GM12878 (cell line): ENCODE measurements around the gene IFT52.

Source experiments
- CEBPB ChIP-seq, 2 experiments: fragments of 150-350 bp in 1 of 2; IDR thresholded peaks; 2 replicates each; pipeline ENCODE4 v1.6.1; 2012 to 2014; ENCODE audit warnings: low read depth in 2 of 2, low read length in 2 of 2, borderline replicate concordance in 1 of 2, inconsistent platforms in 1 of 2
- LARP7 ChIP-seq: fragments of 450-650 bp; IDR thresholded peaks from 2 replicates; pipeline ENCODE4 v1.6.1; 2017; ENCODE audit warnings: mild to moderate bottlenecking
- TF ChIP-seq, protein P1 (sequence below): fragments of 450-650 bp; IDR thresholded peaks from 2 replicates; pipeline ENCODE4 v1.6.1; 2017; ENCODE audit warnings: mild to moderate bottlenecking

DNA sequence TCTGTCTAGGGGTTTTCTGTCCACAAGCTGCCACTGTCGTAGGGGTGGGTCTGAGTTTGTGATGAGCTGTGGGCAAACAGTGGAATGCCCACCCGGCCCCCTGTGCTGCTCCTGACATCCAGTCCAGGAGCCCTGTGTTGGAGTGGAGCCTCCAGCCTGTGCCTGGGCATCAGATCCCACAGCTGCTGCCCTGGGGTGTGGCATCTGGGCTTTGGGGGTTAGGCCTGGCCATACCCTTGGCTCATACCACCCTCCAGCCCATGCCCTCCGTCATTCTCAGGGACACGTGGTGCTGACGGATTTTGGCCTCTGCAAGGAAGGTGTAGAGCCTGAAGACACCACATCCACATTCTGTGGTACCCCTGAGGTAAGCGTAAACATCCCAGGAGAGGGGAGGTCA is 19.0 kb upstream of the IFT52 start:
- TF ChIP-seq, protein P1, sequence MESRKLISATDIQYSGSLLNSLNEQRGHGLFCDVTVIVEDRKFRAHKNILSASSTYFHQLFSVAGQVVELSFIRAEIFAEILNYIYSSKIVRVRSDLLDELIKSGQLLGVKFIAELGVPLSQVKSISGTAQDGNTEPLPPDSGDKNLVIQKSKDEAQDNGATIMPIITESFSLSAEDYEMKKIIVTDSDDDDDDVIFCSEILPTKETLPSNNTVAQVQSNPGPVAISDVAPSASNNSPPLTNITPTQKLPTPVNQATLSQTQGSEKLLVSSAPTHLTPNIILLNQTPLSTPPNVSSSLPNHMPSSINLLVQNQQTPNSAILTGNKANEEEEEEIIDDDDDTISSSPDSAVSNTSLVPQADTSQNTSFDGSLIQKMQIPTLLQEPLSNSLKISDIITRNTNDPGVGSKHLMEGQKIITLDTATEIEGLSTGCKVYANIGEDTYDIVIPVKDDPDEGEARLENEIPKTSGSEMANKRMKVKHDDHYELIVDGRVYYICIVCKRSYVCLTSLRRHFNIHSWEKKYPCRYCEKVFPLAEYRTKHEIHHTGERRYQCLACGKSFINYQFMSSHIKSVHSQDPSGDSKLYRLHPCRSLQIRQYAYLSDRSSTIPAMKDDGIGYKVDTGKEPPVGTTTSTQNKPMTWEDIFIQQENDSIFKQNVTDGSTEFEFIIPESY = no peak
- no peak for TF ChIP-seq LARP7
- no peak for TF ChIP-seq CEBPB (IDR thresholded peaks at IDR 0.05; ENCODE audit: borderline replicate concordance in 1 of 2, low read depth in 2 of 2, low read length in 2 of 2)
